H1 (cell line): ENCODE data around the gene CYP2B6. TPM values are rescaled to one million over a fixed set of nuclear protein-coding genes. Genes with fewer than 3 reads are reported as not detected.

Experiments
- RNF2 ChIP-seq: fragments of 200-900, 300-1000 bp; sonication (generic); IDR thresholded peaks from 2 replicates; pipeline ENCODE4 v1.7.1; 2016; ENCODE audit warnings: borderline replicate concordance, low read depth, mild to moderate bottlenecking, antibody characterized with exemption, low read length; ENCODE audit not compliant: poor library complexity, severe bottlenecking; ENCODE audit errors: missing control alignments
- TAF7 ChIP-seq: optimal IDR thresholded peaks from 2 replicates; pipeline ENCODE3; 2011; ENCODE audit warnings: low read depth, mild to moderate bottlenecking, inconsistent platforms, low read length, moderate library complexity, borderline replicate concordance
- polyA plus RNA-seq, 7 experiments: library from polyadenylated mRNA; depleted of rRNA in 3 of 7; stranded (reverse) in 5 of 7; unstranded in 2 of 7; fragments of >200 nt in 5 of 7; fragments of 200-250 nt in 2 of 7; gene quantifications; 1 replicate in 5 of 7; 2 replicates in 1 of 7; 4 replicates in 1 of 7; pipeline versions ENCODE4 v1.2.1 to v1.2.3, GENCODE V29; 2011 to 2013; ENCODE audit warnings: missing spikeins in 2 of 7, mixed read lengths in 2 of 7
- total RNA-seq: library from RNA; stranded (reverse); fragmentation: NEBNext Ultra II Directional; extraction: Animal tissue kit (Norgen Biotek cat#: 25700); gene quantifications from 2 replicates; pipeline ENCODE4 v1.2.1, GENCODE V29; 2021
- TF ChIP-seq, protein P1 (sequence below): IDR thresholded peaks from 2 replicates; pipeline ENCODE4 v1.6.1; 2012; ENCODE audit warnings: inconsistent platforms

CYP2B6 gene
- total and polyA plus RNA-seq, 2 of the 8 experiments (the other 6 are each of a cell fraction or from before 2014, with no cell fraction given): 2.8 to 5.4 TPM

DNA sequence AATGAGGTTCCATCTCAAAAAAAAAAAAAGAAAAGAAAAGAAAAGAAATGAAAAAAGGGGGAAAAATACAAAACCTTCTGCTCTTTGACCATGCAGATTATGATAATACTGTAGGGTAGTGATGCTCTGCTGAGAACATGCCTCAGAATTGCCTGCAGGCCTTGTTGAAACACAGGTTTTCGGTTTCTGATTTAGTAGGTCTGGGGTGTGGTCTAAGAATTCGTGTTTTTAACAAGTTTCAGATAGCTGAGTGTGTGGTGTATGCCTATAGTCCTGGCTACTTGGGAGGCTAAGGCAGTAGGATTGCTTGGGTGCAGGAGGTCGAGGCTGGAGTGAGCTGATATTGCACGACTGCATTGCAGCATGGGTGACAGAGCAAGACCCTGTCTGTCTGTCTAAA is 14.9 kb upstream of the CYP2B6 start (continued):
- TF ChIP-seq RNF2 (no peak), TAF7 (no peak)
- TF ChIP-seq, protein P1, sequence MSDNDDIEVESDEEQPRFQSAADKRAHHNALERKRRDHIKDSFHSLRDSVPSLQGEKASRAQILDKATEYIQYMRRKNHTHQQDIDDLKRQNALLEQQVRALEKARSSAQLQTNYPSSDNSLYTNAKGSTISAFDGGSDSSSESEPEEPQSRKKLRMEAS: no peak
- TF ChIP-seq, all 59 proteins: peak for 0
